ENCODE data around the gene ZNF658.
"Not testable (repeated sequence)": the region's sequence is repeated elsewhere in the genome, so short reads cannot be mapped to it uniquely, and the experiment has no call there.

Gene ZNF658

DNA sequence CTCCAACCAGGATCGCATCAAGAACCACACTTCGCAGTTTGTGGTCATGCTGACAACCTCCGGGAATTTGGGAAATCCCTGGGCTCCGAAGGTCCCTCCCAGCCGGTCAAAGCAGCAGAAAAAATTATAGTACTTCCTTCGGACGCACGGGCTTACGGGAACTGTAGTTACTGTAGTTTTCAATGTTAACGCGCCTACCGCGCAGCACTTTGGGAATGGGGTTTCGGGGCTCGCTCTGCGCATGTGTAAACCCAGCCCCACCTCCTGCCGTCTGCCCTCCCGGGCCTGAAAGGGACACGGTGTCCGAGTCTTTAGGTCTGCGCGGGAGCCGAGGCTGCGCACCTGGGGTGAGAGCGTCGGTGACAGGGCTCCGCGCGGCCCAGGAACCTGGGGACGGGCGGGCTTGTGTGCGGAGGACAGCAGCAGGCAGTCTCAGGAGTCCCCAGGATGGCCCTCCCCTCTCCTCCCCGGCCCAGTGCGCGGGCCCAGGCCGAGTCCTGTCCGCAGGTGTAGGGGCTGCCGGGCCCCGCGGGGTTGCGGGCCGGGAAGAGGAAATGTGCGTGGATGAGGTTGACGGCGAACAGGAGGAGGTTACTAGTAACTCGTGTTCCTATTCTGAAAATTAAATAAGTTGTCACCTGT is at the start of gene ZNF658:
ZNF658 (plus strand) TSS at position 236 of the 642 bp plus-strand sequence. CDS start 2,837 bp downstream, outside the sequence.
- not testable (repeated sequence) for DNase-seq

DNA sequence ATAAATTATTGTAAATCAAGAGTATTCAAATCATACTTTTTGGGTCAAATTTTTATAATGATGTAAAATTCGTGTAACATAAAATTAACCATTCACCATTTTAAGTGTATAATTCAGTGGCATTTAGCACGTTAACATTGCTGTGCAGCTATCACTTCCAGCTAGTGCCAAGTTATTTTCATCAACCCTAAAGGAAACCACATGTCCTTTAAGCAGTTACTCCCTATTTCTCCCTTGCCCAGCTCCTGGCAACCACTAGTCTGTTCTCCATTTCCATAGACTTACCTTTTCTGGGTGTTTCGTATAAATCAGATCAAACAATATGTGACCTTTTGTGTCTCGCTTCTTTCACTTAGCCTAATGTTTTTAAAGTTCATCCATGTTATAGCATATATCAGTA is 38.8 kb upstream of the ZNF658 start:
- DNase-seq = not testable (repeated sequence)

DNA sequence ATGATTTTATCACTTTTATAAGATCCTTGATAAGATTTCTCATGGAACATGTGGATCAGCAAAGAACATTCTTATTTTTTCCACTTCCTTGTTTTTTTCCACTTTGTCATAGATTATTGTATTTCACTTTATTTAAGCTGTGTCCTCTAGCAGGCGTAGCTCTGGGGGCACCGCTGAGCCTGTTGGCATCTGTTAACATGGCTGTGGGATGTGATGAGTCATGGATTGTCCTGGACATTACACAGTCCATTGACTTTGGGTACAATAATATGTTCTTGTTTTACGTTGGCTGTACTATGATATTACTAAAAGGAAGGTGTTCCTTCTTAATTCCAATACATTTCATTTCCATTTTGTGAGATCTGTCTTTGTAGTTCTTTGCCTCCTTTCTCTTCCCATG is 31.9 kb upstream of the ZNF658 start:
- not testable (repeated sequence) for DNase-seq

DNA sequence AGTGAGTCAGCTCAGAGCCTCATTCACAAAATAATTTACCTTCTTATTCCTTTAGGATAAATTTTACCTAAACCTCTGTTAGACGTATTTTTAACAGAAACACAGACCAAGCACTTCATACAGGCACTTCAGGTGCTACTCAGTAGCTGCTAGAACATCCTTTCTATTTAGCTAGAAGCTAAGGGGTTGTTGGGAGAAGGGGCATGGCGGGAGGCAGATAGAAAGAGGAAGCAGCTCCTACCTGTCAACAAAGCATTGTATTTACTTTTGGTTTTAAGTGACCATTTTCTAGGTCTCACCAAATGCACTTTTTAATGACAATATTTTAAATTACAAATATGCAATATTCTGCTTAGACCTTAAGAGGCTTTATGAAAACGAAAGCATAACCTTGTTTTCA is 19.9 kb upstream of the ZNF658 start:
- not testable (repeated sequence) for DNase-seq

DNA sequence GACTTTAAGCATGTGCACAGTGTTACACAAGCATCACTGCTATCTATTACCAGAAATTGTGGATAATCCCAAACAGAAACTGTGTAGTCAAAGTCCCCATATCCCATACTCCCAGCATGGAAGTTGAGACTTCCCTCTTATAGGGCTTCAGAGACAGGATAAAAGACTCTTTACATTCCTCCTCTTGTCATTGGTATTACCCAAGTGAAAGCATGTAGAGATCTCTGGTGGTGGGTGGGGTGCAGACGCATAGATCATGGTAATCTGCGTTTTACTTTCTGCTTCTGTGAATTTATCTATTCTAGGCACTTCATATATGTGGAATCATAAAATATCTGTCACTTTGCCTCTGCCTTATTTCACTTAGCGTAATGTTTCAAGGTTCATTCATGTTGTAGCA is 18.7 kb upstream of the ZNF658 start:
- DNase-seq = not testable (repeated sequence)

DNA sequence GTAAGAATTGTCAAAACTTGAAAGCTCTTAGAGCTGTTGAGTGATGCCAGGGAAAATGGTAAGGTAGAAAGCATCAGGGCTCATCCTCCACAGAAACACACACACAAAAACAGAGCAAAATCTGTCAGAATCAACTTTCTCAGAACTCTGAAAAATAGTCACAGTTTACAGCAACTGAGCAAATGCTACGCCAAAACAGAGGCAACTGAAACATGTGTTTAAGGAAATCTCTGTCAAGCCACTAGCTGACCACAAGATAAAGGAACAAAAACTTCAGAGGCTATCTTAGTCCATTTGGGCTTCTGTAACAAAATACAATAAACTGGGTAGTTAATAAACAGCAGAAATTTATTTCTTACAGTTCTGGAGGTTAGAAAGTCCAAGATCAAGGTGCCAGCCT is 10.2 kb upstream of the ZNF658 start:
- not testable (repeated sequence) for DNase-seq

DNA sequence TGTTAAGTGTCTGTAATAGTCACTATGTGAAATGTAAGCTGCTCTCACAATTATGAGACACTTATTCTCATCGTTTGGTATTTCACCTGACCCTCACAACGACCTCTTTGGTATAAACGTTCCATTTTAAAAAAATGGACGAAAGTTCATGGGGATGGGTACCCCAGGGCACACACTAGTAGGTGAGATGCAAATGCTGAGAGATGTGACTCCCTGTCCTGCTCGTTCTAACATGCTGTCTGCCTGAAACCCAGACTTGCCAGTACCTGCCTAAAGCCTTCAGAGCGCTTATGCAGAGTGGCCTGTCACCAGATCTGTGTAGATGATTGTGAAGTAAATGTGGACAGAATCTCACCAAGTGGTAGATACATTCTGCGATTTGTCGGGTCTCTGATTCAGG is 616 bp downstream of the ZNF658 start:
- DNase-seq = not testable (repeated sequence)

DNA sequence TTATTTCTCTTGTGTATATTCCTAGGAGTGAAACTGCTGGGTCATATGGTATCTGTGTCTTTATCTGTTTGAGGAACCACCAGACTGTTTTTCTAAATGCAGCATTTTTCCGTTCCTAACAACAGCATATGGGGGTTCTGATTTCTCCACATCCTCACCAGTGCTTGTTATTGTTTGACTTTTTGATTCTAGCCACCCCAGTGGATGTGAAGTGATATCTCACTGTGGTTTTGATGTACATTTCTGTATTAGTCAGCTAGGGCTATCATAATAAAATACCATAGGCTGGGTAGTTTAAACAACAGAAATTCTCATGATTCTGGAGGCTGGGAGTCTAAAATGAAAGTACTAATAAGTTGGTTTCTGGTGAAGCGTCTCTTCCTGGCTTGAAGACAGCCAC is 9.0 kb downstream of the ZNF658 start:
- not testable (repeated sequence) for DNase-seq

DNA sequence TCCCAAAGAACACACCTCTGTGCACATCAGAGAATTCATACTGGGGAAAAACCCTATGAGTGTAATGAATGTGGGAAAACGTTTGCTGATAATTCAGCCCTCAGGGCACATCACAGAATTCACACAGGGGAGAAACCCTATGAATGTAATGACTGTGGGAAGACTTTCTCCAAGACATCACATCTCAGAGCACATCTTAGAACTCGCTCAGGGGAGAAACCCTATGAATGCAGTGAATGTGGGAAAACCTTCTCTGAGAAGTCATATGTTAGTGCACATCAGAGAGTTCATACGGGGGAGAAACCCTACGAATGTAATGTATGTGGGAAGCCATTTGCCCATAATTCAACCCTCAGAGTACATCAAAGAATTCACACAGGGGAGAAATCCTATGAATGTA is 19.5 kb downstream of the ZNF658 start:
- not testable (repeated sequence) for DNase-seq

DNA sequence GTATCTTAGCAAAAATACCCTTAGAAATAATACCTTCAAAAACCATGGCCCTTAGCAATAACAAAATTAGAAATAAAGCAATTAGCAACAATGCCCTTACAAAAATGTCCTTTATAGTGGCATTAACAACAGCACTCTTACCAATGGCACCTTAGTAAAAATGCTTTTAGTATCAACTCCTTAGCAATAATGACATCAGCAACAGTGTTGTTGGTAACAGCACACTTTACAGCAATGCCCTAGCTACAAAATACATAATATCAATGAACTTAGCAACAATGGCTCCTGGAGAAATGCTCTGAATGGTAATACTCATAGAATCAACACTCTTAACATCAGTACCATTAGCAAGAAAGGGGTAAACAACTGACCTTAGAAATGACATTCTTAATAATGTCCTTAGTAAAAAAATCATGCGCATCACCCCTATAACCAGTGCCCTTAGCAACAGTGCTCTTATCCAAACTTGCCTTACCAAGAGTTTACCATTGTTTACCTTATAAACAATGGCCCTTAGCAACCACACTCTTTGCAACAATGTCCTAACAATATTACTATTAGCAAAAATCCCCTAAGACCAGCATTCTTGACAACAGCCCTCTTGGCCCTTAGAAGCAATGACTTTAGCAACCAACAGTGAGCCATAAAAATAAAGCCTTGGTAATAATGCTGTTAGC is 35.8 kb downstream of the ZNF658 start:
- not testable (repeated sequence) for DNase-seq

DNA sequence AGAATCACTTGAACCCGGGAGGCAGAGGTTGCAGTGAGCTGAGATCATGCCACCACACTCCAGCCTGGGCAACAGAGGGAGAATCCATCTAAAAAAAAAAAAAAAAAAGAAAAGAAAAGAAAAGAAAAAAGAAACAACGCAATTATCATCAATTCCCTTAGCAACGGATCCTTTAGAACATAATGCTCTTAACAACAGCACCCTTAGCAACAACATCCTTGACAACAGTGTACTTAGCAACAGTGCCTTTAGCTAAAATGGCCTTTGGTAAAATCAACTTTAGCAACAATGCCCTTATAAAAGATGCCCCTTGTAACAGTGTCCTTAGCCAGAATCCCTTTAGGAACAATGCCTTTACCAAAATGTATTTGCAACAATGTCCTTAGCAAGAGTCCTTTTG is 37.1 kb downstream of the ZNF658 start:
- not testable (repeated sequence) for DNase-seq

DNA sequence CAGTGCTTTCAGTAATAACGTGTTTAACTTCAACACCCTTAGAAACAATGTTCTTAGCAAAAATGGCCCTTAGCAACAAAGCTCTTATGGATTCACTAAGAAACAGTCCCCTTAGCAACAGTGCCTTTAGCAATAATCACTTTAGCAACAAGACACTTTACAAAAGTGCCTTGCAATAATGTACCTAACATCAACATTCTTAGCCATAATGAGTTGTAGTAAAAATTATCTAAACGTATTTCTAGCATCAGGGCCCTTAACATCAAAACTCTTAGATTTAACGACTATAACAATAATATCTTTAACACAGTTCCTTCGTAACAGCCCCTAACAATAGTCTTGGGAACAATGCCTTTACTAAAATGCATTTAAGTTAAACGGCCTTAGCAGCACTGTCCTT is 37.8 kb downstream of the ZNF658 start:
- DNase-seq = not testable (repeated sequence)

DNA sequence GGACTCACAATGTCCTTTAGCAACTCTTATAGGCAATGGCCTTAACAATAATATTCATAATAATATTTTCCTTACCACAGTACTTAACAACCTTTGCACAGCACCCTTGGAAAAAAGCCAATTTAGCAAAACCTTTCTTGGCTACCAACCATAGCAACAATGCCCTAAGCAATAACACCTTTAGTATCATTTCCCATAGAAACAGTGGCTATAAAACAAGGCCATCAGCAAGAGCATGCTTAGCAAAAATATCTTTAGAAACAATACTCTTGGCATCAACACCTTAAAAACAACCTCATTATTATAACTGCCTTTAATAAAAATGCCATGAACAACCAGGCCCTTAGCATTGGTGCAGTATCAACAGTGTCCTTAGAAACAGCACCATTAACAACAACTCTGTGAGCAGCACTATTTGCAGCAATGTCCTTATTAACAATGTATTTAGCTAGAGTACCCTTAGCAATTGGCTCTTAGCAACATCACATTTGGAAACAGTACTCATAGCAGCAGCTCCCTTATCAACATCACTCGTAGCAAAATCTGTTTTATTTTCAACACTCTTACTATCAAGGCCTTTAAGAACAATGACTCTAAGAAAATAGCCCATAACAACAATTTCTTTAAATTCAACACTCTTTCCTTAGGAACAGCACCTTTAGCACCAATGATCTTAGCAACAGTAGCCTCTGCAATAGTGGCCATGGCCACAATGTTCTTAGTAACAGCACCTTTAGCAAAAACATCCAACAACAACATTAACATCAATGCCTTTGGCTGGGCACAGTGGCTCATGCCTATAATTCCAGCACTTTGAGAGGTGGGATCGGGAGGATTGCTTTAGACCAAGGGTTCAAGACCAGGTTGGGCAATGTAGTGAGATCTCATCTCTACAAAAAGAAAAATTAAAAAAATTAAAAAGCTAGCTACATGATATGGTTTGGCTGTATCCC is 39.6 kb downstream of the ZNF658 start:
- DNase-seq = not testable (repeated sequence)

DNA sequence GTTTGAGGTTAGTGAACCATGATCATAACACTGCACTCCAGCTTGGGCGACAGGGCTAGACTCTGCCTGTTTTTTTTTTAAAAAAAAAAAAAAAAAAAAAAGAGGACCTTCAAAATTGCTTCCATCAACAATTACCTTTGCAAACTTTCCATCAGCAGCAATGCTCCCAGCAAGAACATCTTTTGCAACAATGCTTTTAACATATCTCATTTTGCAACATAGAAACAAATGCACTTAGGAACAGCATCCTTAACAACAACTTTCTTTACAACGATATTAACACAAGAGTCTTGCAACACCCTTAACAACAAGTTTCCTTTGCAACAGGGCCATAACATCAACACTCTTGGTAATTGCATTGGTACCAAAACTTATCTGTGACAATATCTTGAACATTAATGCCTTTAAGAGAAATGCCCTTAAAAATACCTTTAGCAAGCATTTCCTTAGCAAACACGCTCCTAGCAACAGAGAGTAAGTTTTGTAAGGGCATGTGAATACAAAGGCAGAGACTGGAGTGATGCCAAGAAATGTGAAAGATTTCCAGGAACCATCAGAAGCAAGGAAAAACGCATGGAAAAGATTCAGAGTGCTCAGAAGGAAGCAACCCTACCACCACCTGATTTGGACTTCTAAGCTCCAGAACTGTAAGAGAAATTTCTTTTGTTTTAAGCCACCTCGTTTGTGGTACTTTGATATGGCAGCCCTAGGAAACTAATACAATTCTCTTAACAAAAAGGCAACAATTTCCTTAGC is 42.1 kb downstream of the ZNF658 start:
- not testable (repeated sequence) for DNase-seq

DNA sequence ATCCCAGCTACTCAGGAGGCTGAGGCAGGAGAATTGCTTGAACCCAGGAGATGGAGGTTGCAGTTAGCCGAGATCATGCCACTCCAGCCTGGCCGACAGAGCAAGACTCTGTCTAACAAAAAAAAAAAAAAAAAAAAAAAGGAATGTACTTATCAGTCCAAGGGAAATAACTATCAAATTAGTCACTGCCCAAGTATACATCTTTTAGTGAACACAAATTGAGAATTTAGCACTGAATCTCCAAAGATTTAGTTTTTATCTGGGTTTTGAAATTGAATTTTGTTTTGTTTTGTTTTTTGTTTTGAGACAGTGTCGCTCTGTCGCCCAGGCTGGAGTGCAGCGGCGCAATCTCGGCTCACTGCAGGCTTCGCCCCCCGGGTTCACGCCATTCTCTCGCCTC is 52.1 kb downstream of the ZNF658 start:
- DNase-seq = not testable (repeated sequence)

Data from NCI-H774 (cell line).